ENCODE measurements around the gene MGAT4A.

DNA sequence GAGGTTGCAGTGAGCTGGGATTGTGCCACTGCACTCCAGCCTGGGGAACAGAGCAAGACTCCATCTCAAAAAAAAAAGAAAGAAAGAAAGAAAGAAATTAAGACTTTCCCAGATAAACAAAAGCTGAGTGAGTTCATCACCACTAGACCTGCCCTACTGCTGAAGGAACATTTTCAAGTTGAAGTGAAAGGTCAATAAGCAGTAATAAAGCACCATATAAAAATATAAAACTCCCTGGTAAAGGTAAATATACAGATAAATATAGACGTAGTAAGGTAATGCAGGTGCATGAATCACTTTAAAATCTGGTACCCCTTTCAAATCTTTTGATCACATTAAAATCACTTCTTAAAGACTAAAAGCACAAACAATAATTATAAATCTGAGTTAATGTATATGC lies 79.9 kb downstream of the MGAT4A start:
- no peak for TF ChIP-seq NR3C1 (CRISPR knock-in tag; IDR thresholded peaks at IDR 0.05)
- no peak for TF ChIP-seq BRCA1 (CRISPR knock-in tag; IDR thresholded peaks at IDR 0.05)
- TF ChIP-seq, protein P1, sequence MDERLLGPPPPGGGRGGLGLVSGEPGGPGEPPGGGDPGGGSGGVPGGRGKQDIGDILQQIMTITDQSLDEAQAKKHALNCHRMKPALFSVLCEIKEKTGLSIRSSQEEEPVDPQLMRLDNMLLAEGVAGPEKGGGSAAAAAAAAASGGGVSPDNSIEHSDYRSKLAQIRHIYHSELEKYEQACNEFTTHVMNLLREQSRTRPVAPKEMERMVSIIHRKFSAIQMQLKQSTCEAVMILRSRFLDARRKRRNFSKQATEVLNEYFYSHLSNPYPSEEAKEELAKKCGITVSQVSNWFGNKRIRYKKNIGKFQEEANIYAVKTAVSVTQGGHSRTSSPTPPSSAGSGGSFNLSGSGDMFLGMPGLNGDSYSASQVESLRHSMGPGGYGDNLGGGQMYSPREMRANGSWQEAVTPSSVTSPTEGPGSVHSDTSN (CRISPR knock-in tag; IDR thresholded peaks at IDR 0.05): no peak
- no peak for TF ChIP-seq POLR2AphosphoS5 (IDR thresholded peaks at IDR 0.05; ENCODE audit: low read depth, low read length)
- TF ChIP-seq NBN (conservative IDR thresholded peaks at IDR 0.05): no peak
- no peak for TF ChIP-seq ZNF614 (CRISPR knock-in tag; IDR thresholded peaks at IDR 0.05; ENCODE audit: borderline replicate concordance)
- no peak for TF ChIP-seq ZKSCAN1 (IDR thresholded peaks at IDR 0.05; ENCODE audit: low read length)
- no peak for TF ChIP-seq ZNF354B (CRISPR knock-in tag; IDR thresholded peaks at IDR 0.05)
- TF ChIP-seq ZBTB20 (CRISPR knock-in tag; IDR thresholded peaks at IDR 0.05; ENCODE audit: borderline replicate concordance, low read depth): no peak
- TF ChIP-seq, protein P2, sequence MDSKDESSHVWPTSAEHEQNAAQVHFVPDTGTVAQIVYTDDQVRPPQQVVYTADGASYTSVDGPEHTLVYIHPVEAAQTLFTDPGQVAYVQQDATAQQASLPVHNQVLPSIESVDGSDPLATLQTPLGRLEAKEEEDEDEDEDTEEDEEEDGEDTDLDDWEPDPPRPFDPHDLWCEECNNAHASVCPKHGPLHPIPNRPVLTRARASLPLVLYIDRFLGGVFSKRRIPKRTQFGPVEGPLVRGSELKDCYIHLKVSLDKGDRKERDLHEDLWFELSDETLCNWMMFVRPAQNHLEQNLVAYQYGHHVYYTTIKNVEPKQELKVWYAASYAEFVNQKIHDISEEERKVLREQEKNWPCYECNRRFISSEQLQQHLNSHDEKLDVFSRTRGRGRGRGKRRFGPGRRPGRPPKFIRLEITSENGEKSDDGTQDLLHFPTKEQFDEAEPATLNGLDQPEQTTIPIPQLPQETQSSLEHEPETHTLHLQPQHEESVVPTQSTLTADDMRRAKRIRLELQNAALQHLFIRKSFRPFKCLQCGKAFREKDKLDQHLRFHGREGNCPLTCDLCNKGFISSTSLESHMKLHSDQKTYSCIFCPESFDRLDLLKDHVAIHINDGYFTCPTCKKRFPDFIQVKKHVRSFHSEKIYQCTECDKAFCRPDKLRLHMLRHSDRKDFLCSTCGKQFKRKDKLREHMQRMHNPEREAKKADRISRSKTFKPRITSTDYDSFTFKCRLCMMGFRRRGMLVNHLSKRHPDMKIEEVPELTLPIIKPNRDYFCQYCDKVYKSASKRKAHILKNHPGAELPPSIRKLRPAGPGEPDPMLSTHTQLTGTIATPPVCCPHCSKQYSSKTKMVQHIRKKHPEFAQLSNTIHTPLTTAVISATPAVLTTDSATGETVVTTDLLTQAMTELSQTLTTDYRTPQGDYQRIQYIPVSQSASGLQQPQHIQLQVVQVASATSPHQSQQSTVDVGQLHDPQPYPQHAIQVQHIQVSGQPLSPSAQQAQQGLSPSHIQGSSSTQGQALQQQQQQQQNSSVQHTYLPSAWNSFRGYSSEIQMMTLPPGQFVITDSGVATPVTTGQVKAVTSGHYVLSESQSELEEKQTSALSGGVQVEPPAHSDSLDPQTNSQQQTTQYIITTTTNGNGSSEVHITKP (CRISPR knock-in tag; IDR thresholded peaks at IDR 0.05; ENCODE audit: low read depth): no peak
- TF ChIP-seq, protein P3, sequence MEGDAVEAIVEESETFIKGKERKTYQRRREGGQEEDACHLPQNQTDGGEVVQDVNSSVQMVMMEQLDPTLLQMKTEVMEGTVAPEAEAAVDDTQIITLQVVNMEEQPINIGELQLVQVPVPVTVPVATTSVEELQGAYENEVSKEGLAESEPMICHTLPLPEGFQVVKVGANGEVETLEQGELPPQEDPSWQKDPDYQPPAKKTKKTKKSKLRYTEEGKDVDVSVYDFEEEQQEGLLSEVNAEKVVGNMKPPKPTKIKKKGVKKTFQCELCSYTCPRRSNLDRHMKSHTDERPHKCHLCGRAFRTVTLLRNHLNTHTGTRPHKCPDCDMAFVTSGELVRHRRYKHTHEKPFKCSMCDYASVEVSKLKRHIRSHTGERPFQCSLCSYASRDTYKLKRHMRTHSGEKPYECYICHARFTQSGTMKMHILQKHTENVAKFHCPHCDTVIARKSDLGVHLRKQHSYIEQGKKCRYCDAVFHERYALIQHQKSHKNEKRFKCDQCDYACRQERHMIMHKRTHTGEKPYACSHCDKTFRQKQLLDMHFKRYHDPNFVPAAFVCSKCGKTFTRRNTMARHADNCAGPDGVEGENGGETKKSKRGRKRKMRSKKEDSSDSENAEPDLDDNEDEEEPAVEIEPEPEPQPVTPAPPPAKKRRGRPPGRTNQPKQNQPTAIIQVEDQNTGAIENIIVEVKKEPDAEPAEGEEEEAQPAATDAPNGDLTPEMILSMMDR (CRISPR knock-in tag; IDR thresholded peaks at IDR 0.05): no peak
- no peak for TF ChIP-seq DR1 (CRISPR knock-in tag; IDR thresholded peaks at IDR 0.05)
- TF ChIP-seq ZNF589 (CRISPR knock-in tag; conservative IDR thresholded peaks at IDR 0.05): no peak
- no peak for TF ChIP-seq ZNF326 (CRISPR knock-in tag; IDR thresholded peaks at IDR 0.05; ENCODE audit: borderline replicate concordance)
